Effector memory CD8-positive, alpha-beta T cell (primary cell): ENCODE results near the gene RYR1.
"Not testable (repeated sequence)": the region's sequence is repeated elsewhere in the genome, so short reads cannot be mapped to it uniquely, and the experiment has no call there.

Experiments
- ATAC-seq: fragments of 150-1000 bp; cut with Tn5 transposase; replicated peaks from 2 replicates; pipeline ENCODE4 v1.10.0; 2021; ENCODE audit warnings: mild to moderate bottlenecking, moderate library complexity
- DNase-seq, 3 experiments: peaks; one replicate each; pipeline ENCODE4 v3.0.0; 2021
- H3K27ac Mint-ChIP-seq, 2 donors: one replicate each; pipeline ENCODE4 v1.8.0; 2022; ENCODE audit warnings: mild to moderate bottlenecking in 2 of 2, mixed read lengths in 2 of 2, moderate library complexity in 2 of 2
- H3K27me3 Mint-ChIP-seq, 2 donors: one replicate each; pipeline ENCODE4 v1.8.0; 2022; ENCODE audit warnings: mixed read lengths in 2 of 2
- H3K36me3 Mint-ChIP-seq: one replicate; pipeline ENCODE4 v1.8.0; 2022; ENCODE audit warnings: mild to moderate bottlenecking, moderate library complexity, mixed read lengths; ENCODE audit not compliant: insufficient read depth
- H3K4me1 Mint-ChIP-seq, 2 donors: one replicate each; pipeline ENCODE4 v1.8.0; 2022; ENCODE audit warnings: low read depth in 2 of 2, mixed read lengths in 2 of 2
- H3K4me3 Mint-ChIP-seq, 2 donors: one replicate each; pipeline ENCODE4 v1.8.0; 2022; ENCODE audit warnings: mild to moderate bottlenecking in 2 of 2, mixed read lengths in 2 of 2, moderate library complexity in 2 of 2
- H3K9me3 Mint-ChIP-seq, 2 donors: one replicate each; pipeline ENCODE4 v1.8.0; 2022; ENCODE audit warnings: mixed read lengths in 2 of 2

The RYR1 gene

GRCh38 chr19:38463365-38463764, 29.9 kb downstream of the RYR1 start:
- Mint-ChIP-seq H3K4me1 (no peaks in the 10 kb centered on the region), H3K27ac (no peak overlapping the region), H3K9me3 (no peaks in the 10 kb centered on the region), H3K27me3 (peaks cover 32 to 44% of the 10 kb centered on the region in 2 donors), H3K4me3 (no peak overlapping the region), H3K36me3 (no peaks in the 10 kb centered on the region)
- ATAC-seq (no peak), DNase-seq (no peak)

GRCh38 chr19:38464421-38465082, 31.1 kb downstream of the RYR1 start:
- Mint-ChIP-seq H3K9me3 (no peaks in the 10 kb centered on the region), H3K27me3 (peaks cover 28 to 36% of the 10 kb centered on the region in 2 donors), H3K36me3 (no peaks in the 10 kb centered on the region), H3K4me3 (no peak overlapping the region), H3K27ac (no peak overlapping the region), H3K4me1 (no peaks in the 10 kb centered on the region)
- no peak for ATAC-seq
- no peak for DNase-seq

- no peaks in the 10 kb centered on the region for H3K36me3 Mint-ChIP-seq
- H3K27ac Mint-ChIP-seq = no peak overlapping the region
- DNase-seq (no peak), ATAC-seq (no peak)
- no peaks in the 10 kb centered on the region for H3K4me1 Mint-ChIP-seq
- no peaks in the 10 kb centered on the region for H3K9me3 Mint-ChIP-seq
- no peak overlapping the region for H3K4me3 Mint-ChIP-seq
- H3K27me3 Mint-ChIP-seq = peaks cover 25 to 33% of the 10 kb centered on the region in 2 donors
Observed at GRCh38 chr19:38466050-38466449, 32.6 kb downstream of the RYR1 start.

- H3K27ac Mint-ChIP-seq = no peak overlapping the region
- ATAC-seq = no peak
- H3K27me3 Mint-ChIP-seq = peaks cover 23 to 27% of the 10 kb centered on the region in 2 donors
- no peak overlapping the region for H3K4me3 Mint-ChIP-seq
- no peaks in the 10 kb centered on the region for H3K4me1 Mint-ChIP-seq
- H3K36me3 Mint-ChIP-seq = no peaks in the 10 kb centered on the region
- DNase-seq = no peak
- no peaks in the 10 kb centered on the region for H3K9me3 Mint-ChIP-seq
Observed at GRCh38 chr19:38467541-38468525, 34.3 kb downstream of the RYR1 start.

- ATAC-seq (no peak), DNase-seq (no peak)
- Mint-ChIP-seq H3K4me1 (no peaks in the 10 kb centered on the region), H3K4me3 (no peak overlapping the region), H3K9me3 (no peaks in the 10 kb centered on the region), H3K27me3 (peaks cover 19 to 21% of the 10 kb centered on the region in 2 donors), H3K27ac (no peak overlapping the region), H3K36me3 (no peaks in the 10 kb centered on the region)
Observed at GRCh38 chr19:38469151-38469550, 35.7 kb downstream of the RYR1 start.

GRCh38 chr19:38470788-38471480, 37.4 kb downstream of the RYR1 start:
- ATAC-seq = no peak
- no peak overlapping the region for H3K4me3 Mint-ChIP-seq

GRCh38 chr19:38472725-38473124, 39.2 kb downstream of the RYR1 start:
- not testable (repeated sequence) for H3K4me3 Mint-ChIP-seq, H3K9me3 Mint-ChIP-seq, ATAC-seq, H3K36me3 Mint-ChIP-seq, H3K27ac Mint-ChIP-seq, H3K4me1 Mint-ChIP-seq, DNase-seq
- H3K27me3 Mint-ChIP-seq = peaks cover 12 to 28% of the 10 kb centered on the region in 2 donors

More at GRCh38 chr19:38470788-38471480, 37.4 kb downstream of the RYR1 start:
- H3K9me3 Mint-ChIP-seq = no peaks in the 10 kb centered on the region
- no peak for DNase-seq
- H3K36me3 Mint-ChIP-seq = no peaks in the 10 kb centered on the region
- H3K27me3 Mint-ChIP-seq = peaks cover 11 to 24% of the 10 kb centered on the region in 2 donors
- H3K27ac Mint-ChIP-seq = no peak overlapping the region
- no peaks in the 10 kb centered on the region for H3K4me1 Mint-ChIP-seq

GRCh38 chr19:38473201-38473600, 39.7 kb downstream of the RYR1 start:
- ATAC-seq = no peak
- Mint-ChIP-seq H3K4me3 (no peak overlapping the region), H3K9me3 (no peaks in the 10 kb centered on the region), H3K4me1 (no peaks in the 10 kb centered on the region), H3K27me3 (peaks cover 16 to 33% of the 10 kb centered on the region in 2 donors), H3K36me3 (no peaks in the 10 kb centered on the region), H3K27ac (no peak overlapping the region)
- no peak for DNase-seq

GRCh38 chr19:38475176-38475575, 41.7 kb downstream of the RYR1 start:
- H3K4me1 Mint-ChIP-seq = no peaks in the 10 kb centered on the region
- ATAC-seq = no peak
- H3K27ac Mint-ChIP-seq = no peak overlapping the region

GRCh38 chr19:38478273-38478971, 44.9 kb downstream of the RYR1 start:
- Mint-ChIP-seq H3K4me1 (no peaks in the 10 kb centered on the region), H3K27me3 (peaks cover 17 to 35% of the 10 kb centered on the region in 2 donors), H3K36me3 (peaks cover 3% of the 10 kb centered on the region), H3K27ac (no peak overlapping the region), H3K4me3 (no peak overlapping the region), H3K9me3 (no peaks in the 10 kb centered on the region)
- DNase-seq (no peak), ATAC-seq (no peak)

More at GRCh38 chr19:38475176-38475575, 41.7 kb downstream of the RYR1 start:
- Mint-ChIP-seq H3K36me3 (no peaks in the 10 kb centered on the region), H3K4me3 (no peak overlapping the region), H3K27me3 (peaks cover 18 to 38% of the 10 kb centered on the region in 2 donors), H3K9me3 (no peaks in the 10 kb centered on the region)
- no peak for DNase-seq

GRCh38 chr19:38482496-38482895, 49.0 kb downstream of the RYR1 start:
- Mint-ChIP-seq H3K27ac (no peak overlapping the region), H3K4me3 (no peak overlapping the region), H3K4me1 (no peaks in the 10 kb centered on the region), H3K27me3 (peaks cover 21 to 28% of the 10 kb centered on the region in 2 donors), H3K9me3 (no peaks in the 10 kb centered on the region), H3K36me3 (peaks cover 3% of the 10 kb centered on the region)
- ATAC-seq (no peak), DNase-seq (no peak)

- H3K36me3 Mint-ChIP-seq = peaks cover 3% of the 10 kb centered on the region
- H3K27ac Mint-ChIP-seq = no peak overlapping the region
- ATAC-seq = no peak
- H3K4me1 Mint-ChIP-seq = no peaks in the 10 kb centered on the region
- H3K27me3 Mint-ChIP-seq = peaks cover 14 to 28% of the 10 kb centered on the region in 2 donors
- H3K9me3 Mint-ChIP-seq = no peaks in the 10 kb centered on the region
- H3K4me3 Mint-ChIP-seq = no peak overlapping the region
- no peak for DNase-seq
Observed at GRCh38 chr19:38483016-38483630, 49.6 kb downstream of the RYR1 start.
